K562 (cell line): ENCODE data around the gene DKKL1. TPM values are rescaled to one million over a fixed set of nuclear protein-coding genes. Genes with fewer than 3 reads are reported as not detected.

Experiments
- CEBPB ChIP-seq: fragments of 450-650 bp; IDR thresholded peaks from 2 replicates; pipeline ENCODE4 v1.6.1; 2016; ENCODE audit warnings: missing genetic modification characterization, missing compliant biosample characterization
- CREB5 ChIP-seq: fragments of 250-450 bp; sonication (Bioruptor Pico); IDR thresholded peaks from 2 replicates; pipeline ENCODE4 v1.5.0; 2020; ENCODE audit warnings: mild to moderate bottlenecking
- GTF2A2 ChIP-seq: IDR thresholded peaks from 2 replicates; pipeline ENCODE4 v1.6.1; 2016; ENCODE audit warnings: mild to moderate bottlenecking, missing genetic modification characterization, missing compliant biosample characterization
- MLLT1 ChIP-seq, 2 experiments: fragments of 450-650 bp; IDR thresholded peaks; 2 replicates each; pipeline ENCODE4 v1.6.1; 2016
- PHF8 ChIP-seq: fragments of 200-600 bp; sonication (generic); IDR thresholded peaks from 2 replicates; pipeline ENCODE4 v1.6.1; 2012; ENCODE audit warnings: mixed run types, mild to moderate bottlenecking, inconsistent platforms, low read length, moderate library complexity, borderline replicate concordance
- SMARCA5 ChIP-seq: fragments of 450-650 bp; IDR thresholded peaks from 2 replicates; pipeline ENCODE4 v1.6.1; 2016
- ZFX ChIP-seq: sonication (generic); formaldehyde crosslinking; IDR thresholded peaks from 2 replicates; pipeline ENCODE4 v1.8.0; 2022; ENCODE audit warnings: mild to moderate bottlenecking, missing genetic modification reagents, moderate library complexity
- ZNF282 ChIP-seq: sonication (generic); formaldehyde crosslinking; IDR thresholded peaks from 2 replicates; pipeline ENCODE4 v1.8.1; 2023; ENCODE audit warnings: missing genetic modification reagents
- ZNF512 ChIP-seq: IDR thresholded peaks from 2 replicates; pipeline ENCODE4 v1.6.1; 2016; ENCODE audit warnings: missing genetic modification characterization, missing compliant biosample characterization
- ZNF766 ChIP-seq: fragments of 200-800 bp; sonication (Bioruptor generic); conservative IDR thresholded peaks from 2 replicates; pipeline ENCODE4 v1.6.1; 2016; ENCODE audit warnings: missing genetic modification characterization, missing compliant biosample characterization
- polyA plus RNA-seq, 8 experiments: library from polyadenylated mRNA; depleted of rRNA in 4 of 8; stranded (reverse) in 5 of 8; unstranded in 3 of 8; fragments of >200 nt; fragmentation: Nextera tagmentation in 2 of 8; fragmentation: Illumina TruSeq in 1 of 8; extraction: Ambion mirVana in 2 of 8; extraction: Trizol in 1 of 8; gene quantifications; 2 replicates each; pipeline versions ENCODE4 v1.2.1 to v1.2.3, GENCODE V29; 2011 to 2014; ENCODE audit warnings: inconsistent platforms in 1 of 8, missing spikeins in 1 of 8
- total RNA-seq, 7 experiments: library from RNA; depleted of rRNA in 6 of 7; stranded (reverse); fragments of >200 nt in 6 of 7; fragmentation: Illumina TruSeq in 2 of 7; extraction: Trizol in 2 of 7; gene quantifications; 2 replicates each; pipeline versions ENCODE4 v1.2.1 to v1.2.3, GENCODE V29; 2011 to 2021; ENCODE audit warnings: low replicate concordance in 1 of 7
- TF ChIP-seq, protein P1 (sequence below), 2 experiments: fragments of 450-650 bp in 1 of 2; sonication (generic) in 1 of 2; formaldehyde crosslinking in 1 of 2; IDR thresholded peaks; 2 replicates each; pipeline versions ENCODE4 v1.7.1 to v1.9.0; 2016 to 2022; ENCODE audit warnings: inconsistent platforms in 1 of 2, mild to moderate bottlenecking in 1 of 2, missing genetic modification reagents in 1 of 2

Gene DKKL1
- total and polyA plus RNA-seq, 9 of the 15 experiments (the other 6 are each of a cell fraction or from before 2014, with no cell fraction given), result 0.15 to 1.7 (median 0.52) TPM

DNA sequence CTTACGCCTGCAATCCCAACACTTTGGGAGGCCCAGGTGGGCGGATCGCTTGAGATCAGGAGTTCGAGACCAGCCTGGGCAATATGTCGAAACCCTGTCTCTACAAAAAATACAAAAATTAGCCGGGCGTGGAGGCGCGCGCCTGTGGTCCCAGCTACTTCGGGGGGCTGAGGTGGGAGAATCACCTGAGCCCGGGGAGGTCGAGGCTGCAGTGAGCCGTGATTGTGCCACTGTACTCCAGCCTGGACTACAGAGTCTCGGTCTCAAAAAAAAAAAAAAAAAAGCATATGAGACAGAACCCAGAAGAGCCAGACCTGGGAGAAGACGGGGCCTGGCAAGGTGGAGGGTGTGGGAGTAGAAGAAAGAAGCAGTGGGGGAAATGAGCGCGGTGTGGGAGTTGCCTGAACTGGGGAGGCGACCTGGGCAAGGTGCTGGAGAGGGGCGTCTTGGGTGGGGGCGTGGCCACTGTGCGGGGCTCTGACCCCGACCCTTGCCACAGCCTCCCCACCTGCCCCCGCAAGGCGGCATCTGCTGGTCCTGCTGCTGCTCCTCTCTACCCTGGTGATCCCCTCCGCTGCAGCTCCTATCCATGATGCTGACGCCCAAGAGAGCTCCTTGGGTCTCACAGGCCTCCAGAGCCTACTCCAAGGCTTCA, 533 bp downstream of the DKKL1 start (continued):
- TF ChIP-seq, protein P1, sequence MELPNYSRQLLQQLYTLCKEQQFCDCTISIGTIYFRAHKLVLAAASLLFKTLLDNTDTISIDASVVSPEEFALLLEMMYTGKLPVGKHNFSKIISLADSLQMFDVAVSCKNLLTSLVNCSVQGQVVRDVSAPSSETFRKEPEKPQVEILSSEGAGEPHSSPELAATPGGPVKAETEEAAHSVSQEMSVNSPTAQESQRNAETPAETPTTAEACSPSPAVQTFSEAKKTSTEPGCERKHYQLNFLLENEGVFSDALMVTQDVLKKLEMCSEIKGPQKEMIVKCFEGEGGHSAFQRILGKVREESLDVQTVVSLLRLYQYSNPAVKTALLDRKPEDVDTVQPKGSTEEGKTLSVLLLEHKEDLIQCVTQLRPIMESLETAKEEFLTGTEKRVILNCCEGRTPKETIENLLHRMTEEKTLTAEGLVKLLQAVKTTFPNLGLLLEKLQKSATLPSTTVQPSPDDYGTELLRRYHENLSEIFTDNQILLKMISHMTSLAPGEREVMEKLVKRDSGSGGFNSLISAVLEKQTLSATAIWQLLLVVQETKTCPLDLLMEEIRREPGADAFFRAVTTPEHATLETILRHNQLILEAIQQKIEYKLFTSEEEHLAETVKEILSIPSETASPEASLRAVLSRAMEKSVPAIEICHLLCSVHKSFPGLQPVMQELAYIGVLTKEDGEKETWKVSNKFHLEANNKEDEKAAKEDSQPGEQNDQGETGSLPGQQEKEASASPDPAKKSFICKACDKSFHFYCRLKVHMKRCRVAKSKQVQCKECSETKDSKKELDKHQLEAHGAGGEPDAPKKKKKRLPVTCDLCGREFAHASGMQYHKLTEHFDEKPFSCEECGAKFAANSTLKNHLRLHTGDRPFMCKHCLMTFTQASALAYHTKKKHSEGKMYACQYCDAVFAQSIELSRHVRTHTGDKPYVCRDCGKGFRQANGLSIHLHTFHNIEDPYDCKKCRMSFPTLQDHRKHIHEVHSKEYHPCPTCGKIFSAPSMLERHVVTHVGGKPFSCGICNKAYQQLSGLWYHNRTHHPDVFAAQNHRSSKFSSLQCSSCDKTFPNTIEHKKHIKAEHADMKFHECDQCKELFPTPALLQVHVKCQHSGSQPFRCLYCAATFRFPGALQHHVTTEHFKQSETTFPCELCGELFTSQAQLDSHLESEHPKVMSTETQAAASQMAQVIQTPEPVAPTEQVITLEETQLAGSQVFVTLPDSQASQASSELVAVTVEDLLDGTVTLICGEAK (IDR thresholded peaks at IDR 0.05), result peak; percentile 73
- TF ChIP-seq, protein P1 (CRISPR knock-in tag; IDR thresholded peaks at IDR 0.05), result no peak
- TF ChIP-seq ZFX (CRISPR knock-in tag) (peak; percentile 51; the same call in 1 of the 2 replicates), ZNF766 (CRISPR knock-in tag) (no peak), ZNF512 (peak; percentile 74), GTF2A2 (tag) (no peak), CREB5 (CRISPR knock-in tag) (no peak), ZNF282 (no peak), CEBPB (tag) (peak; percentile 95), SMARCA5 (peak; percentile 36; the same call in 1 of the 2 replicates), MLLT1 (IDR thresholded peaks at IDR 0.05) (peak in 1 of 2 experiments; percentile 13; a peak in 1 of 4 replicates), PHF8 (peak; percentile 37; the same call in 1 of the 2 replicates)
